Loucy (cell line): ENCODE data around the gene NFASC.

Experiments
- CTCF ChIP-seq: fragments of 200-600 bp; sonication (generic); conservative IDR thresholded peaks from 2 replicates; pipeline ENCODE4 v1.5.1; 2014; ENCODE audit warnings: mild to moderate bottlenecking, antibody characterized with exemption, low read length
- EZH2phosphoT487 ChIP-seq: fragments of 200-600 bp; IDR thresholded peaks from 2 replicates; pipeline ENCODE4 v1.6.1; 2018; ENCODE audit warnings: antibody characterized with exemption, mild to moderate bottlenecking, moderate library complexity, borderline replicate concordance

GRCh38 chr1:205072286-205072685 lies 201.6 kb downstream of the NFASC start:
- TF ChIP-seq CTCF (no peak), EZH2phosphoT487 (no peak)
